H1 (cell line): Measurements from ENCODE around the gene APOL3. TPM values are rescaled to one million over a fixed set of nuclear protein-coding genes. Genes with fewer than 3 reads are reported as not detected.
"Not testable (repeated sequence)": the region's sequence is repeated elsewhere in the genome, so short reads cannot be mapped to it uniquely, and the experiment has no call there.

ENCODE experiments used
- CTCF ChIA-PET: fragments of 300-600 bp; sonication (Branson Sonifier 250); formaldehyde crosslinking; loops from one replicate; lab custom pipeline; 2021; ENCODE audit not compliant: partially characterized antibody; lab: Charles Lee
- POLR2A ChIA-PET: fragments of 300-600 bp; sonication (Branson Sonifier 250); formaldehyde crosslinking; loops from one replicate; lab custom pipeline; 2021; ENCODE audit warnings: inconsistent platforms; ENCODE audit not compliant: partially characterized antibody; lab: Charles Lee
- DNase-seq, 2 experiments: peaks; one replicate each; pipeline versions ENCODE4 v3.0.0 to v3.0.0-alpha.2; 2010 to 2022; ENCODE audit warnings: low spot score in 2 of 2, low read depth in 1 of 2, mixed read lengths in 1 of 2
- FAIRE-seq: peaks from 2 replicates; lab custom pipeline; 2011; peaks lifted over from hg19 to GRCh38; lab: Jason Lieb, UNC
- H2AFZ ChIP-seq: 2 replicates; pipeline ENCODE4 v1.8.1; 2012; ENCODE audit warnings: low read length, inconsistent platforms
- H2AK5ac ChIP-seq: 2 replicates; pipeline ENCODE4 v1.6.1; 2013; ENCODE audit warnings: low read depth, low read length
- H2BK120ac ChIP-seq: replicated peaks from 2 replicates; pipeline ENCODE3; 2013; ENCODE audit warnings: low read depth, low read length, inconsistent platforms
- H2BK12ac ChIP-seq: 2 replicates; pipeline ENCODE4 v1.6.1; 2013; ENCODE audit warnings: low read depth, low read length
- H2BK15ac ChIP-seq: 2 replicates; pipeline ENCODE4 v1.6.1; 2013; ENCODE audit warnings: low read length
- H2BK20ac ChIP-seq: 2 replicates; pipeline ENCODE4 v1.6.1; 2013; ENCODE audit warnings: low read length
- H2BK5ac ChIP-seq: 2 replicates; pipeline ENCODE4 v1.6.1; 2013; ENCODE audit warnings: low read depth, low read length
- H3K14ac ChIP-seq: 2 replicates; pipeline ENCODE4 v1.6.1; 2013; ENCODE audit warnings: inconsistent platforms; ENCODE audit not compliant: insufficient read length
- H3K18ac ChIP-seq: 2 replicates; pipeline ENCODE4 v1.6.1; 2013; ENCODE audit warnings: low read length; ENCODE audit errors: extremely low read depth
- H3K23ac ChIP-seq: 2 replicates; pipeline ENCODE4 v1.6.1; 2013; ENCODE audit warnings: inconsistent platforms; ENCODE audit not compliant: insufficient read length
- H3K23me2 ChIP-seq: 2 replicates; pipeline ENCODE4 v1.6.1; 2013; ENCODE audit warnings: low read depth, low read length
- H3K27ac ChIP-seq: 2 replicates; pipeline ENCODE4 v1.6.1; 2011; ENCODE audit warnings: low read depth, low read length, inconsistent platforms
- H3K27me3 ChIP-seq, 4 experiments: replicated peaks in 1 of 4; 1 replicate in 1 of 4; 2 replicates in 3 of 4; pipeline versions ENCODE4 v1.6.1 to v1.8.1; 2011 to 2013; ENCODE audit warnings: low read length in 3 of 4, mild to moderate bottlenecking in 3 of 4, inconsistent platforms in 2 of 4, mixed read lengths in 2 of 4, moderate library complexity in 1 of 4; ENCODE audit not compliant: control insufficient read depth in 3 of 4, insufficient read depth in 3 of 4; ENCODE audit errors: extremely low read depth in 1 of 4
- H3K36me3 ChIP-seq, 4 experiments: 2 replicates each; pipeline versions ENCODE4 v1.6.1 to v1.8.1; 2011 to 2013; ENCODE audit warnings: mild to moderate bottlenecking in 4 of 4, low read length in 3 of 4, moderate library complexity in 2 of 4, control low read depth in 1 of 4, inconsistent platforms in 1 of 4; ENCODE audit not compliant: insufficient read depth in 4 of 4, control insufficient read depth in 2 of 4
- H3K4ac ChIP-seq: replicated peaks from 2 replicates; pipeline ENCODE3; 2013; ENCODE audit warnings: low read length, low read depth, mixed read lengths, inconsistent platforms; ENCODE audit not compliant: insufficient read length
- H3K4me1 ChIP-seq, 4 experiments: replicated peaks in 1 of 4; 1 replicate in 1 of 4; 2 replicates in 3 of 4; pipeline versions ENCODE4 v1.6.1 to v1.8.1; 2011 to 2013; ENCODE audit warnings: low read length in 3 of 4, inconsistent platforms in 2 of 4, mixed read lengths in 1 of 4; ENCODE audit not compliant: insufficient read depth in 4 of 4, control insufficient read depth in 3 of 4
- H3K4me2 ChIP-seq, 2 experiments: 2 replicates each; pipeline versions ENCODE4 v1.6.1 to v1.8.1; 2011 to 2013; ENCODE audit warnings: low read depth in 2 of 2, low read length in 2 of 2, control low read depth in 1 of 2, inconsistent platforms in 1 of 2, mild to moderate bottlenecking in 1 of 2; ENCODE audit not compliant: insufficient read depth in 1 of 2
- H3K4me3 ChIP-seq, 4 experiments: fragments of 200-600, 300-600 bp in 1 of 4; sonication (generic), shearing (Covaris generic), sonication (Bioruptor Twin) in 1 of 4; 2 replicates each; pipeline versions ENCODE4 v1.5.1 to v1.8.1; 2011 to 2016; ENCODE audit warnings: low read length in 4 of 4, low read depth in 3 of 4, control low read depth in 2 of 4, inconsistent platforms in 2 of 4, mild to moderate bottlenecking in 2 of 4, mixed read lengths in 1 of 4, moderate library complexity in 1 of 4; ENCODE audit not compliant: insufficient read depth in 2 of 4; ENCODE audit errors: extremely low read depth in 1 of 4
- H3K56ac ChIP-seq: replicated peaks from 2 replicates; pipeline ENCODE3; 2013; ENCODE audit warnings: low read depth, mild to moderate bottlenecking, mixed read lengths, low read length, inconsistent platforms; ENCODE audit not compliant: insufficient read length
- H3K79me1 ChIP-seq: 2 replicates; pipeline ENCODE4 v1.6.1; 2013; ENCODE audit warnings: low read depth, low read length, control low read depth
- H3K79me2 ChIP-seq, 2 experiments: 2 replicates each; pipeline versions ENCODE4 v1.6.1 to v1.8.1; 2012 to 2013; ENCODE audit warnings: low read length in 2 of 2, mild to moderate bottlenecking in 2 of 2, inconsistent platforms in 1 of 2; ENCODE audit not compliant: insufficient read depth in 2 of 2, control insufficient read depth in 1 of 2
- H3K9ac ChIP-seq, 4 experiments: replicated peaks in 1 of 4; 1 replicate in 1 of 4; 2 replicates in 3 of 4; pipeline versions ENCODE4 v1.6.1 to v1.8.1; 2011 to 2013; ENCODE audit warnings: low read depth in 3 of 4, low read length in 3 of 4, control low read depth in 2 of 4, mild to moderate bottlenecking in 2 of 4, moderate library complexity in 2 of 4, inconsistent platforms in 1 of 4; ENCODE audit errors: extremely low read depth in 1 of 4
- H3K9me3 ChIP-seq, 2 experiments: 2 replicates each; pipeline versions ENCODE4 v1.6.1 to v1.8.1; 2012 to 2013; ENCODE audit warnings: mild to moderate bottlenecking in 2 of 2, moderate library complexity in 2 of 2, control low read depth in 1 of 2, inconsistent platforms in 1 of 2, low read depth in 1 of 2, low read length in 1 of 2, mixed read lengths in 1 of 2; ENCODE audit not compliant: insufficient read depth in 2 of 2
- H4K20me1 ChIP-seq, 2 experiments: replicated peaks in 1 of 2; 2 replicates each; pipeline versions ENCODE3 to v1.8.1; 2011 to 2013; ENCODE audit warnings: inconsistent platforms in 2 of 2, low read length in 2 of 2, mild to moderate bottlenecking in 1 of 2; ENCODE audit not compliant: insufficient read depth in 2 of 2, control insufficient read depth in 1 of 2
- H4K5ac ChIP-seq: 2 replicates; pipeline ENCODE4 v1.6.1; 2013; ENCODE audit warnings: low read length, low read depth, mixed read lengths, inconsistent platforms; ENCODE audit not compliant: insufficient read length
- H4K8ac ChIP-seq: 2 replicates; pipeline ENCODE4 v1.8.0; 2013; ENCODE audit warnings: mild to moderate bottlenecking, moderate library complexity, low read length, inconsistent platforms; ENCODE audit not compliant: insufficient read depth; ENCODE audit errors: extremely low read depth
- H4K91ac ChIP-seq: replicated peaks from 2 replicates; pipeline ENCODE3; 2013; ENCODE audit warnings: low read length, mixed read lengths, inconsistent platforms; ENCODE audit not compliant: insufficient read length
- WGBS, 2 experiments: shearing (Covaris generic) in 1 of 2; methylation state at CpG; one replicate each; pipeline versions ENCODE4 v1.1.6 to v1.1.7; 2013 to 2015; ENCODE audit warnings: low lambda C conversion rate in 2 of 2, mixed read lengths in 2 of 2, inconsistent platforms in 1 of 2, low coverage in 1 of 2, missing lambda C conversion rate in 1 of 2; ENCODE audit not compliant: insufficient replicate concordance in 2 of 2, insufficient coverage in 1 of 2, insufficient read length in 1 of 2; ENCODE audit errors: extremely low coverage in 1 of 2, missing lambda C conversion rate in 1 of 2; 5-methylcytosine and 5-hydroxymethylcytosine counted together
- polyA plus RNA-seq, 7 experiments: library from polyadenylated mRNA; depleted of rRNA in 3 of 7; stranded (reverse) in 5 of 7; unstranded in 2 of 7; fragments of >200 nt in 5 of 7; fragments of 200-250 nt in 2 of 7; gene quantifications; 1 replicate in 5 of 7; 2 replicates in 1 of 7; 4 replicates in 1 of 7; pipeline versions ENCODE4 v1.2.1 to v1.2.3, GENCODE V29; 2011 to 2013; ENCODE audit warnings: missing spikeins in 2 of 7, mixed read lengths in 2 of 7
- total RNA-seq: library from RNA; stranded (reverse); fragmentation: NEBNext Ultra II Directional; extraction: Animal tissue kit (Norgen Biotek cat#: 25700); gene quantifications from 2 replicates; pipeline ENCODE4 v1.2.1, GENCODE V29; 2021

The APOL3 gene
- total and polyA plus RNA-seq, 2 of the 8 experiments (the other 6 are each of a cell fraction or from before 2014, with no cell fraction given): 0.12 TPM; not detected in 1

- FAIRE-seq: not testable (repeated sequence)
Observed at GRCh38 chr22:36120621-36121351, 39.8 kb downstream of the APOL3 start.

More at GRCh38 chr22:36120621-36121351, 39.8 kb downstream of the APOL3 start:
- H2AK5ac ChIP-seq, H2BK5ac ChIP-seq, POLR2A ChIA-PET, H3K9ac ChIP-seq, H2AFZ ChIP-seq, H2BK120ac ChIP-seq, H2BK12ac ChIP-seq, H3K4ac ChIP-seq, H4K20me1 ChIP-seq, H2BK15ac ChIP-seq, H3K79me1 ChIP-seq, H3K4me2 ChIP-seq, H3K56ac ChIP-seq, H3K4me1 ChIP-seq, H3K23ac ChIP-seq, DNase-seq, H3K27ac ChIP-seq, H3K4me3 ChIP-seq, H4K91ac ChIP-seq, H3K79me2 ChIP-seq, H3K14ac ChIP-seq, H4K5ac ChIP-seq, H3K36me3 ChIP-seq, H4K8ac ChIP-seq, H3K27me3 ChIP-seq, H3K9me3 ChIP-seq, H3K23me2 ChIP-seq, H3K18ac ChIP-seq: not testable (repeated sequence)
- CTCF ChIA-PET: interaction anchor here (0.7 to 2.2 kb wide), 3 partner anchors 14 to 59 kb away, joined by 3 to 13 read pairs (median 3); no protein-coding TSS in a partner anchor
- 78% methylated on average over 6 of the region's 6 CpGs; no CpG with 5 or more reads in 1 of the 2 experiments for WGBS, 2 experiments
- H2BK20ac ChIP-seq: peak overlapping the region; percentile 72; the same call in 1 of the 2 replicates
